HFF-Myc (cell line): Measurements from ENCODE around the gene FAIM2.

ENCODE experiments used
- DNase-seq: peaks from one replicate; pipeline ENCODE4 v3.0.0-alpha.2; 2011; ENCODE audit warnings: low read depth; ENCODE audit errors: extremely low read depth
- H3K4me3 ChIP-seq: replicated peaks from 2 replicates; pipeline ENCODE4 v1.5.1; 2011; ENCODE audit warnings: low read depth, mild to moderate bottlenecking, control low read depth, low read length
- CTCF ChIP-seq: IDR thresholded peaks from 2 replicates; pipeline ENCODE4 v1.5.1; 2012; ENCODE audit warnings: mild to moderate bottlenecking, low read depth, low read length, control low read depth; ENCODE audit errors: missing control alignments

FAIM2 gene

GRCh38 chr12:49823951-49824350 is 79.7 kb downstream of the FAIM2 start:
- no peak for TF ChIP-seq CTCF
- no peak overlapping the region for H3K4me3 ChIP-seq
- no peak for DNase-seq

- DNase-seq, result no peak
- no peak for TF ChIP-seq CTCF
Measured at GRCh38 chr12:49823350-49823749, 80.3 kb downstream of the FAIM2 start.

GRCh38 chr12:49821373-49822287 is 82.1 kb downstream of the FAIM2 start:
- no peak overlapping the region for H3K4me3 ChIP-seq
- TF ChIP-seq CTCF, result no peak
- no peak for DNase-seq

More at GRCh38 chr12:49823350-49823749, 80.3 kb downstream of the FAIM2 start:
- H3K4me3 ChIP-seq, result no peak overlapping the region

GRCh38 chr12:49819786-49820185 is 83.9 kb downstream of the FAIM2 start:
- no peak for TF ChIP-seq CTCF
- H3K4me3 ChIP-seq, result no peak overlapping the region
- no peak for DNase-seq

GRCh38 chr12:49818241-49818895 is 85.3 kb downstream of the FAIM2 start:
- TF ChIP-seq CTCF, result no peak
- DNase-seq, result no peak

More at GRCh38 chr12:49818241-49818895, 85.3 kb downstream of the FAIM2 start:
- H3K4me3 ChIP-seq, result no peak overlapping the region
